ENCODE measurements around the gene GPR78. TPM values are rescaled to one million over a fixed set of nuclear protein-coding genes. Genes with fewer than 3 reads are reported as not detected.

Gene GPR78
- total RNA-seq (2021; fragmentation: NEBNext Ultra II Directional; extraction: Animal tissue kit (Norgen Biotek cat#: 25700)), result 3.0 and 3.3 TPM in 2 replicates
- polyA plus RNA-seq (2011; rRNA removed), result 1.0 and 2.2 TPM in 2 replicates
- 1.6 TPM for polyA plus RNA-seq (2011; cell fraction: cytosol; rRNA removed)
- 10.5 TPM for polyA plus RNA-seq (2011; cell fraction: nucleus; rRNA removed)
- 1.7 to 2.0 TPM (median 1.9 TPM) in 4 replicates for polyA plus RNA-seq (2012, experiment 1 of 2)
- polyA plus RNA-seq (2012, experiment 2 of 2), result 0.84 TPM
- polyA plus RNA-seq (2013, experiment 1 of 2), result 0.75 TPM
- 0.68 TPM for polyA plus RNA-seq (2013, experiment 2 of 2)
- 1.8 and 3.0 TPM in 2 replicates for polyA minus RNA-seq (2011; rRNA and poly(A)+ RNA removed)
- 0.59 TPM for polyA minus RNA-seq (2011; cell fraction: cytosol; rRNA and poly(A)+ RNA removed)
- polyA minus RNA-seq (2011; cell fraction: nucleus; rRNA and poly(A)+ RNA removed), result 8.6 TPM
- long read RNA-seq, experiment 1, partial matches to known transcripts, result 0 of 1 reads
- long read RNA-seq, experiment 1, other reads (novel, unspliced or antisense), result 1 of 1 reads
- long read RNA-seq, experiment 2, result 0 reads

DNA sequence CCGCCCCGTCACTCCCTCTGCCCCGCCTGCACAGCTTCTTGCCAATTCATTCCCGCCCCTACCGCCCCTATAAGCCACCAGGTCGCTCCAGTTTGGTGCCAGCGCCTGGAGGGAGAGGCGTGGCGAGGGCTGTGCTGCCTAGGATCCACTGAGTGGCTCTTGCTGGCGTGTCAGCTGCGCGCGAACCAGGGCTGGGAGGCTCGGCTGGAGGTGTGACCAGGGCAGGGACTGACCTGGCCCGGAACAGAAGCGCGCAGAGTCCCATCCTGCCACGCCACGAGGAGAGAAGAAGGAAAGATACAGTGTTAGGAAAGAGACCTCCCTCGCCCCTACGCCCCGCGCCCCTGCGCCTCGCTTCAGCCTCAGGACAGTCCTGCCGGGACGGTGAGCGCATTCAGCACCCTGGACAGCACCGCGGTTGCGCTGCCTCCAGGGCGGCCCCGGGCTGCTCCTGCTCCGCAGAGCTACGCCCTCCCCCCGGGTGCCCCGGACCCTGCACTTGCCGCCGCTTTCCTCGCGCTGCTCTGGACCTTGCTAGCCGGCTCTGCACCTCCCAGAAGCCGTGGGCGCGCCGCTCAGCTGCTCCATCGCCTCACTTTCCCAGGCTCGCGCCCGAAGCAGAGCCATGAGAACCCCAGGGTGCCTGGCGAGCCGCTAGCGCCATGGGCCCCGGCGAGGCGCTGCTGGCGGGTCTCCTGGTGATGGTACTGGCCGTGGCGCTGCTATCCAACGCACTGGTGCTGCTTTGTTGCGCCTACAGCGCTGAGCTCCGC lies at the start of gene GPR78:
GPR78 (plus strand) TSS at position 72 of the 773 bp plus-strand sequence; CDS start at position 663, 591 bp downstream.
- CTCF ChIA-PET (ENCODE audit: partially characterized antibody), result interaction anchor here (0.9 to 2.5 kb wide), 13 partner anchors 8 to 112 kb away, joined by 3 to 15 read pairs (median 5); partner anchors contain the start of gene CPZ
- POLR2A ChIA-PET (ENCODE audit: partially characterized antibody), result interaction anchor here (0.8 to 2.5 kb wide), 6 partner anchors 8 to 138 kb away, joined by 3 to 7 read pairs (median 3); no protein-coding TSS in a partner anchor
- no peaks in the 10 kb centered on the region for H3K9me3 ChIP-seq (ENCODE audit: insufficient read depth in 2 of 2, low read depth in 1 of 2, low read length in 1 of 2)
- no peak within 1 kb of the TSS for H4K91ac ChIP-seq (replicated peaks; ENCODE audit: insufficient read length, low read length)
- H3K56ac ChIP-seq (replicated peaks; ENCODE audit: insufficient read length, low read depth, low read length), result no peak within 1 kb of the TSS
- H4K8ac ChIP-seq (ENCODE audit: extremely low read depth, insufficient read depth, low read length), result peak within 1 kb of the TSS; percentile 16; the same call in 1 of the 2 replicates
- peak within 1 kb of the TSS; percentile 19; the same call in 1 of the 2 replicates for H3K18ac ChIP-seq (ENCODE audit: extremely low read depth, low read length)
- no peak within 1 kb of the TSS; a peak in 1 of 7 replicates for H3K9ac ChIP-seq (replicated peaks in 1 of 4; ENCODE audit: extremely low read depth in 1 of 4, low read depth in 3 of 4, low read length in 3 of 4)
- H3K4me3 ChIP-seq (ENCODE audit: extremely low read depth in 1 of 4, insufficient read depth in 2 of 4, low read depth in 3 of 4, low read length in 4 of 4), result peak within 1 kb of the TSS in 3 of 4 experiments; percentile 29 to 56 (median 40); a peak in 7 of 8 replicates
- peaks cover 13% of the 10 kb centered on the region; the same call in 1 of the 2 replicates for H3K23me2 ChIP-seq (ENCODE audit: low read depth, low read length)
- H2BK20ac ChIP-seq (ENCODE audit: low read length), result peak within 1 kb of the TSS; percentile 80; the same call in 1 of the 2 replicates
- no peak within 1 kb of the TSS for H3K14ac ChIP-seq (ENCODE audit: insufficient read length)
- H3K23ac ChIP-seq (ENCODE audit: insufficient read length), result no peak within 1 kb of the TSS
- H4K5ac ChIP-seq (ENCODE audit: insufficient read length, low read depth, low read length), result no peak within 1 kb of the TSS
- 3% methylated on average over 60 of the region's 63 CpGs; no CpG with 5 or more reads in 1 of the 2 experiments for WGBS, 2 experiments (ENCODE audit: extremely low coverage in 1 of 2, insufficient coverage in 1 of 2, insufficient read length in 1 of 2, insufficient replicate concordance in 2 of 2, low coverage in 1 of 2, low lambda C conversion rate in 2 of 2, missing lambda C conversion rate in 1 of 2)
- H3K79me1 ChIP-seq (ENCODE audit: low read depth, low read length), result no peaks in the 10 kb centered on the region
- peaks cover 0 to 24% (median 18%) of the 10 kb centered on the region in 4 experiments; a peak in 6 of 7 replicates for H3K4me1 ChIP-seq (replicated peaks in 1 of 4; ENCODE audit: control insufficient read depth in 3 of 4, insufficient read depth in 4 of 4, low read length in 3 of 4)
- no peaks in the 10 kb centered on the region for H3K79me2 ChIP-seq (ENCODE audit: control insufficient read depth in 1 of 2, insufficient read depth in 2 of 2, low read length in 2 of 2)
- H2BK120ac ChIP-seq (replicated peaks; ENCODE audit: low read depth, low read length), result peak within 1 kb of the TSS; percentile 38
- H2AK5ac ChIP-seq (ENCODE audit: low read depth, low read length), result 0 out of 2 replicates have a peak within 1 kb of the TSS, but pooled peaks have one; percentile 24
- no peaks in the 10 kb centered on the region for H3K36me3 ChIP-seq (ENCODE audit: control insufficient read depth in 2 of 4, insufficient read depth in 4 of 4, low read length in 3 of 4)
- H3K4me2 ChIP-seq (ENCODE audit: insufficient read depth in 1 of 2, low read depth in 2 of 2, low read length in 2 of 2), result peak within 1 kb of the TSS; percentile 69 to 91
- peaks cover 1 to 6% of the 10 kb centered on the region in 2 experiments for H4K20me1 ChIP-seq (replicated peaks in 1 of 2; ENCODE audit: control insufficient read depth in 1 of 2, insufficient read depth in 2 of 2, low read length in 2 of 2)
- no peak within 1 kb of the TSS for H3K4ac ChIP-seq (replicated peaks; ENCODE audit: insufficient read length, low read depth, low read length)
- H3K27me3 ChIP-seq (replicated peaks in 1 of 4; ENCODE audit: control insufficient read depth in 3 of 4, extremely low read depth in 1 of 4, insufficient read depth in 3 of 4, low read length in 3 of 4), result peaks cover 3 to 16% (median 15%) of the 10 kb centered on the region in 4 experiments
- H2BK5ac ChIP-seq (ENCODE audit: low read depth, low read length), result no peak within 1 kb of the TSS
- FAIRE-seq (no peak), DNase-seq (ENCODE audit: low read depth in 1 of 2, low spot score in 2 of 2) (peak; percentile 73 to 99)
- no peak within 1 kb of the TSS for H3K27ac ChIP-seq (ENCODE audit: low read depth, low read length)
- H2BK15ac ChIP-seq (ENCODE audit: low read length), result 0 out of 2 replicates have a peak within 1 kb of the TSS, but pooled peaks have one; percentile 88
- H2BK12ac ChIP-seq (ENCODE audit: low read depth, low read length), result peak within 1 kb of the TSS; percentile 50; the same call in 1 of the 2 replicates
- no peak within 1 kb of the TSS for H2AFZ ChIP-seq (ENCODE audit: low read length)
- TF ChIP-seq RFX5 (IDR thresholded peaks at IDR 0.05; ENCODE audit: borderline replicate concordance, low read depth, low read length) (no peak), GTF2F1 (IDR thresholded peaks at IDR 0.05; ENCODE audit: borderline replicate concordance, low read depth, low read length) (no peak), SAP30 (IDR thresholded peaks at IDR 0.05; ENCODE audit: insufficient read depth, insufficient replicate concordance, low read length) (peak; percentile 76), FOSL1 (IDR thresholded peaks at IDR 0.05; ENCODE audit: insufficient read depth, low read depth, low read length) (no peak), EZH2 (IDR thresholded peaks at IDR 0.05; ENCODE audit: low read depth, low read length, severe bottlenecking) (no peak), SP1 (IDR thresholded peaks at IDR 0.05; ENCODE audit: low read depth, low read length) (no peak), SP2 (IDR thresholded peaks at IDR 0.05; ENCODE audit: low read length) (no peak), TBP (IDR thresholded peaks at IDR 0.05; ENCODE audit: low read depth, low read length) (no peak)

Data from H1 (cell line).